Measurements from ENCODE around the gene MEP1A.
"Not testable (repeated sequence)": the region's sequence is repeated elsewhere in the genome, so short reads cannot be mapped to it uniquely, and the experiment has no call there.

Gene MEP1A

GRCh38 chr6:46828939-46829338 is 35.8 kb downstream of the MEP1A start:
- Histone ChIP-seq H3K4me3 (no peak overlapping the region), H3K9me3 (no peaks in the 10 kb centered on the region), H3K27ac (no peak overlapping the region), H3K4me1 (no peaks in the 10 kb centered on the region), H3K36me3 (no peaks in the 10 kb centered on the region), H3K27me3 (no peaks in the 10 kb centered on the region)
- DNase-seq = no peak
- TF ChIP-seq CTCF (IDR thresholded peaks at IDR 0.05) = no peak
- intact Hi-C loops (cut with DNase I; ENCODE audit: low total_unique reads) = no loop called here

- intact Hi-C loops (cut with DNase I; ENCODE audit: low total_unique reads) = no loop called here
- Histone ChIP-seq H3K27me3 (no peaks in the 10 kb centered on the region), H3K27ac (no peak overlapping the region), H3K4me3 (no peak overlapping the region), H3K36me3 (no peaks in the 10 kb centered on the region), H3K9me3 (no peaks in the 10 kb centered on the region), H3K4me1 (no peaks in the 10 kb centered on the region)
- TF ChIP-seq CTCF (IDR thresholded peaks at IDR 0.05) = no peak
- DNase-seq = no peak
These were observed 39.6 kb downstream of the MEP1A start for GRCh38 chr6:46832816-46833215.

- H3K36me3 ChIP-seq; H3K27ac ChIP-seq; H3K4me1 ChIP-seq; DNase-seq; intact Hi-C loops (cut with DNase I; ENCODE audit: low total_unique reads); H3K9me3 ChIP-seq; H3K4me3 ChIP-seq; H3K27me3 ChIP-seq: not testable (repeated sequence)
These were observed 41.2 kb downstream of the MEP1A start for GRCh38 chr6:46834257-46834916.

GRCh38 chr6:46834991-46835390 is 41.8 kb downstream of the MEP1A start:
- H3K36me3 ChIP-seq; H3K4me1 ChIP-seq; H3K4me3 ChIP-seq; intact Hi-C loops (cut with DNase I; ENCODE audit: low total_unique reads); H3K27ac ChIP-seq; H3K9me3 ChIP-seq; DNase-seq; H3K27me3 ChIP-seq: not testable (repeated sequence)

- no peak for DNase-seq
- Histone ChIP-seq H3K27me3 (no peaks in the 10 kb centered on the region), H3K4me3 (no peak overlapping the region), H3K4me1 (no peaks in the 10 kb centered on the region), H3K36me3 (no peaks in the 10 kb centered on the region), H3K9me3 (peaks cover 0 to 3% (median 0%) of the 10 kb centered on the region in 3 donors), H3K27ac (no peak overlapping the region)
- TF ChIP-seq CTCF (IDR thresholded peaks at IDR 0.05) = no peak
- intact Hi-C loops (cut with DNase I; ENCODE audit: low total_unique reads) = no loop called here
These were observed 44.8 kb downstream of the MEP1A start for GRCh38 chr6:46838033-46838432.

- H3K36me3 ChIP-seq; DNase-seq; H3K27ac ChIP-seq; intact Hi-C loops (cut with DNase I; ENCODE audit: low total_unique reads); H3K9me3 ChIP-seq; H3K4me1 ChIP-seq; H3K4me3 ChIP-seq; H3K27me3 ChIP-seq: not testable (repeated sequence)
These were observed 49.2 kb downstream of the MEP1A start for GRCh38 chr6:46842252-46842846.

- Histone ChIP-seq H3K4me1 (peaks cover 0 to 5% (median 2%) of the 10 kb centered on the region in 4 donors), H3K27me3 (no peaks in the 10 kb centered on the region), H3K4me3 (no peak overlapping the region), H3K9me3 (peaks cover 0 to 3% (median 0%) of the 10 kb centered on the region in 3 donors), H3K36me3 (no peaks in the 10 kb centered on the region), H3K27ac (no peak overlapping the region)
- DNase-seq = no peak
- intact Hi-C loops (cut with DNase I; ENCODE audit: low total_unique reads) = loop anchor here (5.0 kb wide), 1 partner anchor 147 kb away; no protein-coding TSS in a partner anchor
- TF ChIP-seq CTCF (IDR thresholded peaks at IDR 0.05) = no peak
These were observed 51.9 kb downstream of the MEP1A start for GRCh38 chr6:46845126-46845525.
